Measurements from ENCODE around the gene FAT3. TPM values are rescaled to one million over a fixed set of nuclear protein-coding genes. Genes with fewer than 3 reads are reported as not detected.
A peak's percentile ranks its signal among the peaks of the same experiment; 100 is the strongest.

The FAT3 gene
- total RNA-seq, 1 donor from 2014 or later, result 0.47 TPM

- ATAC-seq (no peak), DNase-seq (no peak)
- intact Hi-C loops (cut with micrococcal nuclease), result no loop called here
Observed at GRCh38 chr11:92269841-92270240, 45.2 kb downstream of the FAT3 start.

- peak; percentile 26 for DNase-seq
- no peak for ATAC-seq
- intact Hi-C loops (cut with micrococcal nuclease), result no loop called here
Observed at GRCh38 chr11:92272651-92273050, 48.0 kb downstream of the FAT3 start.
